Measurements from ENCODE around the gene ATXN1.

DNA sequence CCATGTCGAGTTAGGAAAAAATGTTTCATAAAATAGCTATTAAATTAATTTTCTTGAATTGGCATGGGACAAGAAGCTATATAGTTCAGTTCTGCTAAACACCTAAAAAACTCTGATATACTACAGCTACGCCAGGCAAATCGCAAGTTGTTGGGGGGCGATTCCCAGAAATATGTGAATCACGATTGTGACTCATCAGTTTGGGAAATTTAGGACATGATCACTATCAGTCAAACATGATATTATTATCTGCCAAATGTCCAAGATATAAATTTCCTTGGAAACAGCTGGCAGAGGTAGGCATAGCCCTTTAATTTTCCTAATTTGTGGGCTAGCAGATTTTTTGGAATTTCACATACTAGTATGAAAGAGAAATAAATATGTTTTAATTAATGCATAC lies 123.6 kb downstream of the ATXN1 start:
- TF ChIP-seq, protein P1, sequence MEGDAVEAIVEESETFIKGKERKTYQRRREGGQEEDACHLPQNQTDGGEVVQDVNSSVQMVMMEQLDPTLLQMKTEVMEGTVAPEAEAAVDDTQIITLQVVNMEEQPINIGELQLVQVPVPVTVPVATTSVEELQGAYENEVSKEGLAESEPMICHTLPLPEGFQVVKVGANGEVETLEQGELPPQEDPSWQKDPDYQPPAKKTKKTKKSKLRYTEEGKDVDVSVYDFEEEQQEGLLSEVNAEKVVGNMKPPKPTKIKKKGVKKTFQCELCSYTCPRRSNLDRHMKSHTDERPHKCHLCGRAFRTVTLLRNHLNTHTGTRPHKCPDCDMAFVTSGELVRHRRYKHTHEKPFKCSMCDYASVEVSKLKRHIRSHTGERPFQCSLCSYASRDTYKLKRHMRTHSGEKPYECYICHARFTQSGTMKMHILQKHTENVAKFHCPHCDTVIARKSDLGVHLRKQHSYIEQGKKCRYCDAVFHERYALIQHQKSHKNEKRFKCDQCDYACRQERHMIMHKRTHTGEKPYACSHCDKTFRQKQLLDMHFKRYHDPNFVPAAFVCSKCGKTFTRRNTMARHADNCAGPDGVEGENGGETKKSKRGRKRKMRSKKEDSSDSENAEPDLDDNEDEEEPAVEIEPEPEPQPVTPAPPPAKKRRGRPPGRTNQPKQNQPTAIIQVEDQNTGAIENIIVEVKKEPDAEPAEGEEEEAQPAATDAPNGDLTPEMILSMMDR (IDR thresholded peaks at IDR 0.05), result no peak
- no peak for TF ChIP-seq POLR2A (IDR thresholded peaks at IDR 0.05)

All from testis (tissue), 2 donors.